OCI-LY7 (cell line): Measurements from ENCODE around the gene NUBP2. TPM values are rescaled to one million over a fixed set of nuclear protein-coding genes. Genes with fewer than 3 reads are reported as not detected.

Experiments used
- BruUV-seq: library from RNA; stranded (reverse); fragments of 400-500 nt; replicated peaks from 2 replicates; lab custom pipeline; 2021; lab: Mats Ljungman, UMichigan
- CTCF ChIA-PET: fragments of 300-600 bp; sonication (Branson Sonifier 250); formaldehyde crosslinking; loops from one replicate; lab custom pipeline; 2022; ENCODE audit warnings: antibody characterized with exemption; ENCODE audit not compliant: unreplicated experiment; lab: Charles Lee
- POLR2A ChIA-PET: fragments of 300-600 bp; sonication (Branson Sonifier 250); formaldehyde crosslinking; loops from one replicate; lab custom pipeline; 2022; ENCODE audit warnings: antibody characterized with exemption; lab: Charles Lee
- DNase-seq: peaks from one replicate; pipeline ENCODE4 v3.0.0-alpha.2; 2015; ENCODE audit warnings: low spot score
- H2AFZ ChIP-seq: fragments of 200-600 bp; sonication (generic), shearing (Covaris generic); 2 replicates; pipeline ENCODE4 v1.6.1; 2014; ENCODE audit warnings: mild to moderate bottlenecking, antibody characterized with exemption, low read length, moderate library complexity
- H3K27ac ChIP-seq: fragments of 200-600 bp; sonication (generic); 2 replicates; pipeline ENCODE4 v1.5.1; 2014; ENCODE audit warnings: mixed run types, low read depth, mild to moderate bottlenecking, moderate library complexity, low read length, inconsistent platforms; ENCODE audit not compliant: poor library complexity, severe bottlenecking
- H3K36me3 ChIP-seq: fragments of 200-600 bp; sonication (generic); 2 replicates; pipeline ENCODE4 v1.6.1; 2014; ENCODE audit warnings: mild to moderate bottlenecking, antibody characterized with exemption, low read length, moderate library complexity, mixed read lengths; ENCODE audit not compliant: insufficient read depth
- H3K4me1 ChIP-seq: fragments of 200-600 bp; sonication (generic); 2 replicates; pipeline ENCODE4 v1.5.1; 2014; ENCODE audit warnings: mild to moderate bottlenecking, low read length; ENCODE audit not compliant: insufficient read depth, poor library complexity, severe bottlenecking
- H3K4me2 ChIP-seq: fragments of 200-600 bp; sonication (generic); 2 replicates; pipeline ENCODE4 v1.6.1; 2014; ENCODE audit warnings: mild to moderate bottlenecking, low read length
- H3K4me3 ChIP-seq: fragments of 200-600 bp; sonication (generic); 2 replicates; pipeline ENCODE4 v1.5.1; 2014; ENCODE audit warnings: mild to moderate bottlenecking, low read depth, low read length; ENCODE audit not compliant: poor library complexity, severe bottlenecking
- H3K79me2 ChIP-seq: fragments of 200-600 bp; sonication (generic); 2 replicates; pipeline ENCODE4 v1.6.1; 2016; ENCODE audit warnings: low read depth, mild to moderate bottlenecking, low read length, moderate library complexity, mixed read lengths; ENCODE audit not compliant: insufficient read depth
- H3K9me2 ChIP-seq: fragments of 200-600 bp; sonication (generic); 2 replicates; pipeline ENCODE4 v1.6.1; 2016; ENCODE audit warnings: mild to moderate bottlenecking, low read length, mixed read lengths; ENCODE audit not compliant: insufficient read depth
- H3K9me3 ChIP-seq: fragments of 200-600 bp; sonication (generic); 2 replicates; pipeline ENCODE4 v1.6.1; 2014; ENCODE audit warnings: mild to moderate bottlenecking, mixed run types, low read length, mixed read lengths
- H4K20me1 ChIP-seq: fragments of 200-600 bp; sonication (generic); 2 replicates; pipeline ENCODE4 v1.6.1; 2014; ENCODE audit warnings: mild to moderate bottlenecking, antibody characterized with exemption, low read length, moderate library complexity, mixed read lengths; ENCODE audit not compliant: insufficient read depth
- CTCF ChIP-seq: fragments of 200-600 bp; sonication (generic); conservative IDR thresholded peaks from 2 replicates; pipeline ENCODE4 v1.5.1; 2014; ENCODE audit warnings: mild to moderate bottlenecking, antibody characterized with exemption, low read length, moderate library complexity, mixed read lengths
- EZH2phosphoT487 ChIP-seq: fragments of 200-600 bp; sonication (generic); IDR thresholded peaks from 2 replicates; pipeline ENCODE4 v1.6.1; 2018; ENCODE audit warnings: low read depth, borderline replicate concordance, mild to moderate bottlenecking, mixed run types, antibody characterized with exemption, low read length, moderate library complexity, mixed read lengths
- intact Hi-C: fragments of 100-400 bp; cut with micrococcal nuclease; formaldehyde crosslinking; loops from one replicate; pipeline ENCODE4 v1.10.0; 2022; ENCODE audit not compliant: unreplicated experiment
- total RNA-seq, 2 experiments: library from RNA; depleted of rRNA in 1 of 2; stranded (reverse); fragments of >200 nt in 1 of 2; shearing (Covaris generic) in 1 of 2; gene quantifications; 2 replicates each; pipeline ENCODE4 v1.2.3, GENCODE V29; 2014 to 2022

The NUBP2 gene
- total RNA-seq, 2 experiments from 2014 or later: 62.7 to 94.9 TPM

GRCh38 chr16:1775006-1775845 is 7.5 kb upstream of the NUBP2 start:
- H3K4me2 ChIP-seq: peak overlapping the region; percentile 100; the same call in 1 of the 2 replicates
- TF ChIP-seq EZH2phosphoT487: no peak
- TF ChIP-seq CTCF: no peak
- intact Hi-C loops: no loop called here
- H3K4me1 ChIP-seq: peaks cover 19% of the 10 kb centered on the region
- H3K36me3 ChIP-seq: peaks cover 63% of the 10 kb centered on the region
- H3K4me3 ChIP-seq: no peak overlapping the region
- POLR2A ChIA-PET: no interaction called here
- no peak for DNase-seq
- H3K27ac ChIP-seq: no peak overlapping the region
- no TSS peak for BruUV-seq
- CTCF ChIA-PET: no interaction called here
- no peaks in the 10 kb centered on the region for H3K9me2 ChIP-seq
- no peaks in the 10 kb centered on the region for H4K20me1 ChIP-seq
- no peaks in the 10 kb centered on the region for H3K9me3 ChIP-seq
- no peak overlapping the region for H2AFZ ChIP-seq
- peaks cover 26% of the 10 kb centered on the region; the same call in 1 of the 2 replicates for H3K79me2 ChIP-seq

DNA sequence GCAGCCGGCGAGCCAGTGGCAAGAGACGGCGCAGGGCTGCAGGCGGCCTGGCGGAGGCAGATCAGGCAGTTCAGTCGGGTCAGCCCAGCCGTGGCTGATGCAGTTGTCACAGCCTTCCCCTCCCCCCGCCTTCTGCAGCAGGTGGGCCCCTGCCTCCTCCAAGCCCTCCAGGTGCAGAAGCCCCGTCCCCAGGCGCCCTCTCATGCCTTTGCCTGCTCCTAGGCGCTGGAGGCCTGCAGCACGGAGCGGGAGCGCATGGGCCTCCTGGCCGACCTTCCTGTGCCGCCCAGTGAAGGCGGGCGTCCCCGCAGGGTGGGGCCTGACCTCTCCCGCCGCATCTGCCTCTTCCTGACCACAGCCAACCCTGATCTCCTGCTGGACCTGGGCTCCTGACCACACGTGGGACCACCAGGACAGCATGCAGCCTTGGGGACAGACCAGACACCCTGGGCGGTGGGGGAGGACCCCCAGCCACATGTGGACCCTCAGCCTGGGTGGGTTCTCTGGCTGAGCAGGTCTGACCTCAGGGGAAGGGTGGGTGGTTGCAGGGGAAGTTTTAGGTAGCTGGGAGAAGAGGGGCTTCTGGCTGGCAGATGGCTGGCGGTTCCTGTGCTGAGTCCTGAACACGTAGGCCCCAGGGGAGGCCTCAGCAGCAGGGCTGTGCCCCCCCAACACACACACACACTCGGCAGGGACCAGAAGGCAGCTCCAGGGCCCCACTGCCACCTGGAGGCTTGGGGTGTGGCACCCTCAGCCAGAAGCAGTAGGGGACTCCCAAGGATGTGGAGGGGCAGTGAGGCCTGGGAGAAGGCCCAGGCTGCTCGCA is 6.7 kb upstream of the NUBP2 start:
- intact Hi-C loops: no loop called here
- no peaks in the 10 kb centered on the region for H4K20me1 ChIP-seq
- no peak for DNase-seq
- peaks cover 26% of the 10 kb centered on the region; the same call in 1 of the 2 replicates for H3K79me2 ChIP-seq
- H3K4me1 ChIP-seq: peaks cover 13% of the 10 kb centered on the region
- no peak overlapping the region for H2AFZ ChIP-seq
- H3K4me2 ChIP-seq: no peak overlapping the region
- BruUV-seq: no TSS peak
- no peaks in the 10 kb centered on the region for H3K9me3 ChIP-seq
- H3K27ac ChIP-seq: no peak overlapping the region
- POLR2A ChIA-PET: no interaction called here
- no peak for TF ChIP-seq CTCF
- TF ChIP-seq EZH2phosphoT487: no peak
- peaks cover 67% of the 10 kb centered on the region for H3K36me3 ChIP-seq
- no peak overlapping the region for H3K4me3 ChIP-seq
- H3K9me2 ChIP-seq: no peaks in the 10 kb centered on the region
- CTCF ChIA-PET: no interaction called here
